ENCODE results near the gene FGF6.

Gene FGF6

DNA sequence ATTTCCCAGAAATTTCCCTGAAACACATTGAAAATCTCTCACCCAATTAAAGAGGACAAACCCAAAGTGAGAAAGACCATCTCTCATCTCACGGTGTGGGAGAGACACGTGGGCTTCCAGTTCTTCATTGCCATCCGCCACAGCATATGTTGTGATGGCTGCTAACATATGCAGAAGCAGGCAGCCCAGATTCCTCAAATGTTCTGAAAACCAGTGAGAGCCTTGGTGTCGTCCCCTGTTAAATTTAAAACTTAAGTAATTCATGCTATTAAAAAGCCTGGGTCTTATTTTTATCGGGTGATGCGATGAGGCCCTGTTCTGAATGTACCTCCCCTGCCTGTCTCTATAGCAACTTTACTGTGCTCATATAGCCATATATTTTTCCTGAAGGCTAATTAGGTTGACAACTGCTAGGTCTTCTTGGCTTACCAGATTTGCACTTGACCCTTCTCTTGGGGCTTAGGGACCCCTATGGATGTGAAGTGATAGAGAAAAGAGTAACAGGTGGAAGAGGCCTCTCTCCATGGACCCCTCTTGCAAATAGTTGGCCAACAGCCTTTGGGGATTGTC is 2.8 kb upstream of the FGF6 start:
- DNase-seq (ENCODE audit: low read depth, low spot score) = no peak

DNA sequence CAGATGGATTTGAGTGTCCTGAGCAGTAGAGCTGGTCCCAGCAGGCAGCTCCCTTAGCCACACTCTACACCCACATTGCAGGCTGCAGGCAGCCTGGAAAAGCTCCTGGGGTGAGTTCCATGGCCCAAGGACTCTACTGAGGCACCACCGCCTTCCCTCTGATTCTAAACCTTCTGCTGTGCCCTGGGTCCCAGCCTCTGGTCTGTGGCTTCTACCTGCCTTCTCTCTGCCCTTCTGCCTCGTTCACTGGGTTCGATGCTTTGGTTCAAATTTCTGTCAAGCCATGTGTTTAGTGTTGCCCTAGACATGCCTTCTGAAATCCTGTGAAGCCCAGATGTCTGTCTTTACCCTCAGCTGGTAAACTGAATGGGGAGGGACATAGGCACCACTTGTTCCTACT is 1.5 kb upstream of the FGF6 start:
- no peak for DNase-seq (ENCODE audit: low read depth, low spot score)

DNA sequence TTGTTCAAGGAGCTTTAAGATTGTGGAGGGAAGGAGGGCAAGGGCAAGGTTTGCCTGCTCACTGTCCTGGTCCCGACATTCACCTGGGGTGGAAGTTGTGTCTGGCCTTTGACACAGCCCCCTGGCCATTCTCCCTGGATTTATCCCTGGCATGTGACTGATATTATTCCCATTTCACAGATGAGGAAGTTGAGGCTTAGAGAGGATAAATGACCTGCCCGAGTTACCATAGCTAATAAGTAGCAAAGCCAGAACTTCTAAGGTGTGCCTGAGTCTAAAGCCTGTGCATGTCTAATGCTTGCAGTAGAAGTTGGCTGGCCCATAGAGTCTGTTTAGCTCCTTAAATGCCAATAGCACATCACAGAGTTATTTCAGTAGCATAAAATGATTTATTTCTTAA is 720 bp upstream of the FGF6 start:
- DNase-seq (ENCODE audit: low read depth, low spot score) = no peak

DNA sequence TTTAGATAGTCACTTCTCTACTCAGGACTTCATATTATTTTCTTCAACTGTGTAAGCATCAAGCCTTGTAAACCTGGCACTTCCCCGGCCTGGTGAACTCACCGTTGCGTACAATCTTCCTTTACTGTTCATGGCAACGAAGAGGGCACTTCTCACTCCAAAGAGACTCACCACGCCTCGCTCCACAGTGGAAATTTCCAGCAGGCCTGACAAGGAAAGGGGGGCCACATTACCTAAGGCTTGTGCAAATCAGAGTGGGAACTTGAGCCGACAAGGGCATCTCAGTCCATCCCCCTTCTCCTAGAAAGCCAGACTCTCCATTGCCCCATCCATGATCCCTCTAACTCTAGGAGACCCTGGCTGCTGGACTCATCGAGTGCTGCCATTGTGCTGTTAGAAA is 1.6 kb downstream of the FGF6 start:
- no peak for DNase-seq (ENCODE audit: low read depth, low spot score)

DNA sequence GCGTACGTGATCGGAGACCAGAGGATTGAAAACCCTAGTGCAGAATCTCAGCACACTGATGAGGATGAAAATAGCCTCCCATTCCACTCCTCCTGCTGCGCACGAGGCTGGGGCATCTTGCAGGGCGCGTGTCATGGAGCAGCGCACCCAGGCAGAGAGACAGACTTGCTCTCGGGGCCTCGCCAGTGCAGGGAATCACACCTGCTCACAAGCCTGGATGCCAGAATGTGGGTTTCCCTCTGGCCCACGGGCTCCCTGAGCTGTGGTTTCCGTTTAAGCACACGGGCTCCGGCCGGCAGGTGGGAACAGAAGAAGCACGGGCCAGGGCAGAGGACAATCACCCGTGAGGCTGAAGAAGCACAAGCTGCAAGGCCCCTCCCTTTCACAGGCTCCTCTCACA is 2.0 kb downstream of the FGF6 start:
- DNase-seq (ENCODE audit: low read depth, low spot score) = no peak

- no peak for DNase-seq (ENCODE audit: low read depth, low spot score)
These were observed 4.0 kb downstream of the FGF6 start for GRCh38 chr12:4441355-4442335.

- no peak for DNase-seq (ENCODE audit: low read depth, low spot score)
These were observed 5.3 kb downstream of the FGF6 start for GRCh38 chr12:4440187-4440941.

GRCh38 chr12:4439736-4440135 is 5.9 kb downstream of the FGF6 start:
- no peak for DNase-seq (ENCODE audit: low read depth, low spot score)

DNA sequence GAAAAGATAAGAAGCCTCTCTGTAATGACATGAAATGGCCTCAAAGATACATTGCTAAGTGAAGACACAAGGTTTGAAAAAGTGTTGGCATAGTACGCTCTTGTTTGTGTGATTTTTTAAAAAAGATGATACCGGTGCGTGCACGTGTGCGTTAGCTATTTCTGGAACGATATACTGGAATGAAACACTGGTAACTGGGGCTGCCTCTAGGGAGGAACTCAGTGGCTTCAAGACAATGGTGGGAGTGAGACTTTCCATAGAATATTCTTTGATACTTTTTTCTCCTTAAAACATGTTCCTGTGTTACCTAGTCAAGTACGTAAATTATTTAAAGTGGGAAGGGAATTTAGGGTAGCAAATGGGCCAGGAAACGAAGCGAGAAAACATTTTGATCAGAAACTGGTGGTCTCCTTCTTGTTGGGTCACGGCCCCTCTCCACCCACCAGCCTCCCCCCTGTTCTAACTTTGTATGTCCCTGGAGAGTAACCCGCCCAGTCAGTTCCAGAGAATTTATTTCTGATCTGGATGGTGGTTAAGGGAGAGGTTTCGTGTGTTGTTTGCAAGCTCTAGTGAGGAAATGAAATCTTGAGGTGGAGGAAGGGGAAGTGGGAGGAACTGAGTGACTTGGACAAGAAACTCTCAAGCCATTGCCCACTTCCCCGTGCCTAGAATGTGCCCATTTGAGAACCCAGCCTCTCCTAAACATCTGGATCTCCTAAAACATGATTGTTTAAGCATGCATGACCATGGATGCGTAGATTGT is 6.6 kb downstream of the FGF6 start:
- DNase-seq (ENCODE audit: low read depth, low spot score) = no peak

DNA sequence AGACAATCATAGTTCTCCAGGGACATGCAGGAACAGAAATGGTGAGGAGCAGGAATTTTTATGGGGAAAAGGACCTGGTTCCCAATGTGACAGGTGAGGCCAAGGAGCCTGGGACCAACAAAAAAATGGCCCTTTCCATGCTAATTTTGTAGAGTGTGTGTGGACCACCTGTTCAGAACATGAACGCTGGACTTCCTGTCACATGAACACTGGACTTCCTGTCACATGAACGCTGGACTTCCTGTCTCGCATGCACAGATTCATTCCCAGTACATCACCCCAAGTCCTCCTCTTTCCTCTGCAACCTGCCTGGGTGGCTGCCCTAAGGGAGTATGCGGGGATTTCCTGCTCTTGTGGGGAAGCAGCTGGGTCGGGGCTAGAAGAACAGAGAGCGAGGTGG is 10.1 kb downstream of the FGF6 start:
- DNase-seq (ENCODE audit: low read depth, low spot score) = no peak

- DNase-seq (ENCODE audit: low read depth, low spot score) = no peak
These were observed 10.7 kb downstream of the FGF6 start for GRCh38 chr12:4434706-4435425.

DNA sequence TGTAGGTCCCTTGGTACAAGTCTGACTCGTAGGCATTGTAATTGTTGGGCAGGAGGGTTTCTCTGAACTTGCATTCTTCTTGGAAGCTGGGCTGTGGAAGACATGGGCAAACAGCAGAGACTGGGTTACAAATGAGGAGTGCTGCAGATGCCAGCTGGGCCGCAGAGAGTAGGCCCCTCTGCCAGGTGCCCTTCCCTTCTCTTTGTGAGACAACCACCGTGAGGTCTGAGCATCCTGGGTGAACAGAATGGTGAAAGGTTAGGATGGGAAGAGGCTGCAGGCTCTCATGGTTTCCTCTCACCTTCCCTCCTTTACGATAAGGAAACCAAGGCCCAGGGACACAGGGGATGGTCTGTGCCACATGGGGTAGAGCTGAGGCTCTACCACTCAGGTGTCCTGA is 11.3 kb downstream of the FGF6 start:
- DNase-seq (ENCODE audit: low read depth, low spot score) = no peak

GRCh38 chr12:4433745-4434058 is 11.9 kb downstream of the FGF6 start:
- no peak for DNase-seq (ENCODE audit: low read depth, low spot score)

- no peak for DNase-seq (ENCODE audit: low read depth, low spot score)
These were observed 12.5 kb downstream of the FGF6 start for GRCh38 chr12:4432878-4433744.

- no peak for DNase-seq (ENCODE audit: low read depth, low spot score)
These were observed 13.7 kb downstream of the FGF6 start for GRCh38 chr12:4431866-4432265.

DNA sequence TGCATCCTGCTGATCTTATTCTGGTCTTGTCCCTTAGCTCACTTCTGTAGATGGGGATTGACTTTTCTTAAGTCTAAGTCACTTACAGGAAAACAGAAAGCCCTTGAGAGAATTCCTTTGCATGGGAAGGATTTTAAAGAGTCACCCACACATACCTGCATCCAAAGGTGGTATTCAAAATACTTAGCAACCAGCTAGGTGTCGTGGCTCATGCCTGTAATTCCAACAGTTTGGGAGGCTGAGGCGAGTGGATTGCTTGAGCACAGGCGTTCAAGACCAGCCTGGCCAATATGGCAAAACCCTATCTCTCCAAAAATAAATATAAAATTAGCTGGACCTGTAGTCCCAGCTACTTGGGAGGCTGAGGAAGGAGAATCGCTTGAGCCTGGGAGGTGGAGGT is 14.2 kb downstream of the FGF6 start:
- DNase-seq (ENCODE audit: low read depth, low spot score) = no peak

- no peak for DNase-seq (ENCODE audit: low read depth, low spot score)
These were observed 21.2 kb downstream of the FGF6 start for GRCh38 chr12:4424422-4424821.

GRCh38 chr12:4423528-4424195 is 22.0 kb downstream of the FGF6 start:
- no peak for DNase-seq (ENCODE audit: low read depth, low spot score)

DNA sequence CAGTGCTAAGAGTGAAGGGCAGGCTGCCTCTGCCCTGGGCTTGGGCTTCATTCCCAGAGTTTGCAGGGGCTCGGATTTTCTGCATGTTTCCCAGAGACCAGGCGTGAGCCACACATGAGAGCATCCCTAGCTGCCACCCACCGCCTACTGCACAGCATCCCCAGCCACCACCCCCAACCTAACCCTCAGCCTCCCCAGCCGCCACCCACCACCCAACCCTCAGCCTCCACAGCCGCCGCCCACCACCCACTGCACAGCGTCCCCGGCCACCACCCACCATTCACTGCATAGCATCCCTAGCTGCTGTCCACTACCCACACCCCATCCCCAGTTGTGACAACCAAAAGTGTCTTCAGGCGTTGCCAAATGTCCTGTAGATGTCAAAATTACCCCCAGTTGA is 22.6 kb downstream of the FGF6 start:
- no peak for DNase-seq (ENCODE audit: low read depth, low spot score)

DNA sequence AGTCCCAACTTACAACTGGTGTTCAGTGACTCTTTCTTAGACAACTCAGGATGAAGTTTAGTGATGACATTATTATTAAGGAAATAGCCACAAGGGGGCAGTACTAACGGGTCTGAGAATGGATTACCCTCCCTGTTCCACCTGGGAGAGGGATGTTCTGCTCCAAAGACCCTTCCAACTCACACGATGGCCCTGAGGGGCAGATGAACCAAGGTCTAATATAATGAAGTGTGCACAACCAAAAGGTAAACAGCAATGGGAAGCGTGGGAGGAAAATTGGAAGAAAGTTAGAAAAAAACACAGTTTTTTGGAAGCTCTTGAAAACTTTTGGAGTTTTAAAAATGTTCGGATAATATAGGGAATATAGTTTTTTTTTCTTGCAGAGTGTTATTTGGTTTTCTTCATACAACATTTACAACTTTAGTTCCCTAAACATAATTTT is 24.0 kb downstream of the FGF6 start:
- peak; percentile 64 for DNase-seq (ENCODE audit: low read depth, low spot score)

All from astrocyte of the hippocampus (primary cell).